Measurements from ENCODE around the gene DDR1. TPM values are rescaled to one million over a fixed set of nuclear protein-coding genes. Genes with fewer than 3 reads are reported as not detected.
A peak's percentile ranks its signal among the peaks of the same experiment; 100 is the strongest.

The DDR1 gene
- total RNA-seq, 1 donor from 2014 or later: 85.3 TPM

GRCh38 chr6:30928677-30929076 is 44.4 kb downstream of the DDR1 start:
- Mint-ChIP-seq H3K4me3 (no peak overlapping the region), H3K36me3 (peaks cover 27% of the 10 kb centered on the region), H3K27ac (no peak overlapping the region), H3K4me1 (peaks cover 3% of the 10 kb centered on the region), H3K27me3 (ENCODE audit: insufficient read depth, low read depth) (peaks cover 4% of the 10 kb centered on the region), H3K9me3 (peaks cover 16% of the 10 kb centered on the region)
- Histone ChIP-seq H3K79me2 (ENCODE audit: low read depth) (no peaks in the 10 kb centered on the region), H3K9me3 (ENCODE audit: low read depth) (no peaks in the 10 kb centered on the region), H3K9ac (no peak overlapping the region), H3K4me3 (no peak overlapping the region), H3F3A (ENCODE audit: low read depth) (no peaks in the 10 kb centered on the region), H3K27me3 (no peaks in the 10 kb centered on the region), H4K20me1 (ENCODE audit: low read depth) (no peaks in the 10 kb centered on the region), H3K4me2 (no peak overlapping the region), H3K36me3 (no peaks in the 10 kb centered on the region), H3K27ac (no peak overlapping the region), H2AFZ (replicated peaks) (no peak overlapping the region), H3K4me1 (no peaks in the 10 kb centered on the region)
- no peak for DNase-seq (ENCODE audit: low spot score)
- TF ChIP-seq, protein P1, sequence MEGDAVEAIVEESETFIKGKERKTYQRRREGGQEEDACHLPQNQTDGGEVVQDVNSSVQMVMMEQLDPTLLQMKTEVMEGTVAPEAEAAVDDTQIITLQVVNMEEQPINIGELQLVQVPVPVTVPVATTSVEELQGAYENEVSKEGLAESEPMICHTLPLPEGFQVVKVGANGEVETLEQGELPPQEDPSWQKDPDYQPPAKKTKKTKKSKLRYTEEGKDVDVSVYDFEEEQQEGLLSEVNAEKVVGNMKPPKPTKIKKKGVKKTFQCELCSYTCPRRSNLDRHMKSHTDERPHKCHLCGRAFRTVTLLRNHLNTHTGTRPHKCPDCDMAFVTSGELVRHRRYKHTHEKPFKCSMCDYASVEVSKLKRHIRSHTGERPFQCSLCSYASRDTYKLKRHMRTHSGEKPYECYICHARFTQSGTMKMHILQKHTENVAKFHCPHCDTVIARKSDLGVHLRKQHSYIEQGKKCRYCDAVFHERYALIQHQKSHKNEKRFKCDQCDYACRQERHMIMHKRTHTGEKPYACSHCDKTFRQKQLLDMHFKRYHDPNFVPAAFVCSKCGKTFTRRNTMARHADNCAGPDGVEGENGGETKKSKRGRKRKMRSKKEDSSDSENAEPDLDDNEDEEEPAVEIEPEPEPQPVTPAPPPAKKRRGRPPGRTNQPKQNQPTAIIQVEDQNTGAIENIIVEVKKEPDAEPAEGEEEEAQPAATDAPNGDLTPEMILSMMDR (IDR thresholded peaks at IDR 0.05): no peak
- TF ChIP-seq EZH2 (IDR thresholded peaks at IDR 0.05): no peak
- TF ChIP-seq EZH2phosphoT487 (IDR thresholded peaks at IDR 0.05): no peak

- Histone ChIP-seq H4K20me1 (ENCODE audit: low read depth) (no peaks in the 10 kb centered on the region), H3K4me3 (no peak overlapping the region), H3F3A (ENCODE audit: low read depth) (no peaks in the 10 kb centered on the region), H3K36me3 (no peaks in the 10 kb centered on the region), H2AFZ (replicated peaks) (no peak overlapping the region), H3K9ac (no peak overlapping the region), H3K79me2 (ENCODE audit: low read depth) (no peaks in the 10 kb centered on the region), H3K4me1 (no peaks in the 10 kb centered on the region), H3K4me2 (no peak overlapping the region), H3K9me3 (ENCODE audit: low read depth) (no peaks in the 10 kb centered on the region), H3K27me3 (no peaks in the 10 kb centered on the region), H3K27ac (no peak overlapping the region)
- H3K27ac Mint-ChIP-seq: no peak overlapping the region
- peaks cover 16% of the 10 kb centered on the region for H3K9me3 Mint-ChIP-seq
- no peak overlapping the region for H3K4me3 Mint-ChIP-seq
- peaks cover 3% of the 10 kb centered on the region for H3K4me1 Mint-ChIP-seq
- peaks cover 26% of the 10 kb centered on the region for H3K36me3 Mint-ChIP-seq
- TF ChIP-seq, protein P1 (IDR thresholded peaks at IDR 0.05): no peak
- TF ChIP-seq EZH2 (IDR thresholded peaks at IDR 0.05) (no peak), EZH2phosphoT487 (IDR thresholded peaks at IDR 0.05) (no peak)
- no peak for DNase-seq (ENCODE audit: low spot score)
- H3K27me3 Mint-ChIP-seq (ENCODE audit: insufficient read depth, low read depth): peaks cover 7% of the 10 kb centered on the region
Measured at GRCh38 chr6:30930506-30930905, 46.2 kb downstream of the DDR1 start.

- Histone ChIP-seq H3F3A (ENCODE audit: low read depth) (no peaks in the 10 kb centered on the region), H3K4me3 (no peak overlapping the region), H3K27me3 (no peaks in the 10 kb centered on the region), H2AFZ (replicated peaks) (no peak overlapping the region), H3K27ac (no peak overlapping the region), H3K4me1 (peaks cover 2% of the 10 kb centered on the region), H3K9me3 (ENCODE audit: low read depth) (no peaks in the 10 kb centered on the region), H3K79me2 (ENCODE audit: low read depth) (no peaks in the 10 kb centered on the region), H3K36me3 (no peaks in the 10 kb centered on the region), H4K20me1 (ENCODE audit: low read depth) (no peaks in the 10 kb centered on the region), H3K4me2 (no peak overlapping the region), H3K9ac (no peak overlapping the region)
- no peak overlapping the region for H3K4me3 Mint-ChIP-seq
- peaks cover 7% of the 10 kb centered on the region for H3K27me3 Mint-ChIP-seq (ENCODE audit: insufficient read depth, low read depth)
- peaks cover 3% of the 10 kb centered on the region for H3K4me1 Mint-ChIP-seq
- DNase-seq (ENCODE audit: low spot score): no peak
- peak overlapping the region; percentile 11 for H3K27ac Mint-ChIP-seq
- peaks cover 16% of the 10 kb centered on the region for H3K9me3 Mint-ChIP-seq
- H3K36me3 Mint-ChIP-seq: peaks cover 24% of the 10 kb centered on the region
- TF ChIP-seq EZH2phosphoT487 (IDR thresholded peaks at IDR 0.05): no peak
- no peak for TF ChIP-seq EZH2 (IDR thresholded peaks at IDR 0.05)
- TF ChIP-seq, protein P1 (IDR thresholded peaks at IDR 0.05): no peak
Measured at GRCh38 chr6:30931272-30931671, 47.0 kb downstream of the DDR1 start.

Data from neural progenitor cell (in vitro differentiated cells).